ENCODE measurements around the gene STX3.

Gene STX3

GRCh38 chr11:59754859-59755700 lies at the start of gene STX3:
Gene STX3 (plus strand): TSS chr11:59755376. CDS start chr11:59755606, 230 bp downstream.
- DNase-seq (ENCODE audit: low read depth in 3 of 3): peak; percentile 45 to 55 (median 51)

GRCh38 chr11:59706518-59707285 lies 48.5 kb upstream of the STX3 start:
- no peak for DNase-seq (ENCODE audit: low read depth in 3 of 3)

GRCh38 chr11:59707371-59707770 lies 47.8 kb upstream of the STX3 start:
- no peak for DNase-seq (ENCODE audit: low read depth in 3 of 3)

- DNase-seq (ENCODE audit: low read depth in 3 of 3): no peak
Observed at GRCh38 chr11:59708537-59708936, 46.6 kb upstream of the STX3 start.

GRCh38 chr11:59710136-59710847 lies 44.9 kb upstream of the STX3 start:
- DNase-seq (ENCODE audit: low read depth in 3 of 3): no peak

- DNase-seq (ENCODE audit: low read depth in 3 of 3): no peak
Observed at GRCh38 chr11:59713745-59714144, 41.4 kb upstream of the STX3 start, which contains the start of gene OR10V1. Gene OR10V1 (minus strand): TSS chr11:59713845. CDS start chr11:59713845, 0 bp downstream.

- no peak for DNase-seq (ENCODE audit: low read depth in 3 of 3)
Observed at GRCh38 chr11:59716051-59716450, 39.1 kb upstream of the STX3 start.

GRCh38 chr11:59719556-59719955 lies 35.6 kb upstream of the STX3 start:
- DNase-seq (ENCODE audit: low read depth in 3 of 3): no peak

- DNase-seq (ENCODE audit: low read depth in 3 of 3): no peak
Observed at GRCh38 chr11:59724066-59724465, 31.1 kb upstream of the STX3 start.

GRCh38 chr11:59727426-59727825 lies 27.8 kb upstream of the STX3 start:
- no peak for DNase-seq (ENCODE audit: low read depth in 3 of 3)

GRCh38 chr11:59728154-59728553 lies 27.0 kb upstream of the STX3 start:
- DNase-seq (ENCODE audit: low read depth in 3 of 3): no peak

- no peak for DNase-seq (ENCODE audit: low read depth in 3 of 3)
Observed at GRCh38 chr11:59728913-59729312, 26.3 kb upstream of the STX3 start.

- DNase-seq (ENCODE audit: low read depth in 3 of 3): no peak
Observed at GRCh38 chr11:59729834-59730233, 25.3 kb upstream of the STX3 start.

- DNase-seq (ENCODE audit: low read depth in 3 of 3): no peak
Observed at GRCh38 chr11:59730896-59731565, 24.1 kb upstream of the STX3 start.

GRCh38 chr11:59746111-59746510 lies 9.1 kb upstream of the STX3 start:
- no peak for DNase-seq (ENCODE audit: low read depth in 3 of 3)

GRCh38 chr11:59753650-59754493 lies 1.3 kb upstream of the STX3 start:
- DNase-seq (ENCODE audit: low read depth in 3 of 3): peak; percentile 54 to 70 (median 67)

GRCh38 chr11:59754494-59754858 lies 700 bp upstream of the STX3 start:
- DNase-seq (ENCODE audit: low read depth in 3 of 3): peak in 1 of 3 experiments; percentile 23

GRCh38 chr11:59755701-59756557 lies 753 bp downstream of the STX3 start:
- DNase-seq (ENCODE audit: low read depth in 3 of 3): peak in 2 of 3 experiments; percentile 14 to 24

- no peak for DNase-seq (ENCODE audit: low read depth in 3 of 3)
Observed at GRCh38 chr11:59756558-59756840, 1.3 kb downstream of the STX3 start.

GRCh38 chr11:59756845-59757244 lies 1.7 kb downstream of the STX3 start:
- no peak for DNase-seq (ENCODE audit: low read depth in 3 of 3)
